NCI-H2107 treated with DMSO at 0.1 percent for 48 hours (cell line): ENCODE measurements around the gene ARID5A.

Experiments used
- DNase-seq: peaks from one replicate; lab custom pipeline; 2025; ENCODE audit not compliant: unreplicated experiment; lab: John Stamatoyannopoulos, UW

ARID5A gene

DNA sequence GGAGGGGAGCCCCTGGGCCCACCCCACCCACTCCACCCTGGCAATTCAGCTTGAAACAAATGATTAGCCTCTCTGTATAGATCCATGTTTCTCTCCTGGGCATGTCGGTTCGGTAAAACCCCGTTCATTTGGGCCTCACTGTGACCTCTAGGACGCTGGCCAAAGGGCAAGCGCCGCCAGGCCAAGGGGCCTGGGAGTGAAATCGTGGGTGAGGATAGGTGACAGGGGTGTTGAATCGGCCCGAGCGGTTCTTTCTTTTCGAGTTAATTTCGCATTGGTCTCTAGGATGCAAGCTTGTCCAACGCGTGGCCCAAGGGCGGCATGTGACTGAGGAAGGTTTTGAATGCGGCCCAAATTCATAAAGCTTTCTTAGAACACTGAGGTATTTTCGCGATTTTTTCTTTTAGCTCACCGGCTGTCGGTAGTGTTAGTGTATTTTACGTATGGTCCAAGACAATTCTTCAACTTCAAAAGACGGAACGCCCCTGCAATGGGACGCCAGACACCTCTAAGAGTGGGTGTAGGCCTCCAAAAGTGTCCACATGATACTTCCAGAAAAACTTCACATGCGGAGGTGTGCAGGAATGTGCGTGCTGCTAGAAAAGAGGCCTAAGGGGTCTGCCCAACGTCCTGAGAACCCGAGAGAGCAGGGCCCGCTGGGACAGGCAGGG, 9.8 kb upstream of the ARID5A start:
- DNase-seq = no peak

DNA sequence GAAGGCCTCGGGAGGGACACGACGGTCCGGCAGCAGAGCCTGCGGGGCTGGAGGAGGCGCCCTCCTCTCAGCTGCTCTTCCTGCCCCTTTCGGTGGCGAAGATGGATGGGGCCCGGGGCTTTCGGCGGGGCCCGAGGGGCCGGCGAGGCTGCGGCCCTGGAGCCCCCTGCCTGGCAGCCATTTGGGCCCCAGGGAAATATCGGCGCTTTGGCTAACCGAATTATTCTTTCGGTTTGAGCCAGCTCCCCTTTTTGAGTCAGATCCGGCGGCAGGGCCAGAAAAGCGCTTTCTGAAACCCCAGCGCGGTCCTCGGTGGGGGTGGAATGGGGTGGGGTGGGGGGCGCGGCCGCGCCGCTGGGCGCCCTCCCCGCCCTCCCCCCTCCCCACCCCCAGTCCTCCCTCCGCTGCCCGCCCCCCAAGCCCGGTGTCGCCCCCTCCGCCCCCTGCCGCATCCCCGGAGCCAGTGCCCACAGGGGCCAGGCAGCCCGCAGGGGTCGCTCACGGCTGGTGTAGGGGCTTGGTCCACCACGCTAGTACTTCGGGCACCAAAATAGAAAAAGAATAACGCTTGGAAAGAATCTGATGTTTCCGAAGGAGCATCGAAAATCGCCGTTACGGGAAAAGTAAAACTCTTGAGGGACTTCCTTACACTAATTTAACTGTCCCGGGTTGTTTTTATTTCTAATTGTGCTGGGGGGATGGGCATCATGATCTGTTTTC, 9.1 kb upstream of the ARID5A start:
- DNase-seq = no peak

GRCh38 chr2:96528006-96528699, 8.4 kb upstream of the ARID5A start:
- no peak for DNase-seq

GRCh38 chr2:96528700-96529375, 7.7 kb upstream of the ARID5A start:
- DNase-seq = no peak

DNA sequence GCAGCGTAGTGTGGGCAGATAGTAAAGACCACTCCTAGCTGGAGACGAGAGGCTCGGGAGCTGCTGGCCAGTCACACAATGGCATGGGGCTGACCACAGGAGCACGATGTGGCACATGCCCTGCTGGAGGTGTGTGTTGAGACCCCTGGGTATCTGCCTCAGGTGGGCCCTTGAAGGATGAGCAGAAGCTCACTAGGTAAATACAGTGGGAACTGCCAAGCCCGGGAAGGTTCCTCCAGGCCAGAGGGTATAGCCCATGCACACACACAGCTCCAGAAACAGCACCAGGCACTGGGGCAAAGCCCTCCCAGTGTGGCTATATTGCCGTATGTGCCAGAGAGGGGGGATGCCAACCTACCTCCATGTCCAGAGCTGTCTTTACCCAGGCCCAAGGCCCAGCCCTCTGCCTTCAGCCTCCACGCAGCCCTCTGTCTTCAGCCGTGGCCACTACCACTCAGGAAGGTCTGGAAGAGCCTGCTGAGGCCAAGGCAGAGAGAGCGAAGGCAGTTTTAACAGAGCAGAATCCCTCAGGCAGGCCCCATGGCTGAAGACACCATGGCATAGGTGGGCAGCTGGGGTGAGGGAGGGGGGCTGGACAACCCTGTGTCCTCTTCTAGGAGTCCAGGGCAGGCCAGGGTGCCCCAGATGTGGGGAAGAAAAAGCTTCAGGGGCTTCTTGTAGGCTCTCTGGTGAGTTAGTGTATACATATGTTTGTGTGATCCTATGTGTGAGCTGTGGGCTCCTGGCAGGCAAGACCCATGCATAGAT, 7.0 kb upstream of the ARID5A start:
- no peak for DNase-seq

- DNase-seq = no peak
Measured at GRCh38 chr2:96530144-96530430, 6.5 kb upstream of the ARID5A start.

DNA sequence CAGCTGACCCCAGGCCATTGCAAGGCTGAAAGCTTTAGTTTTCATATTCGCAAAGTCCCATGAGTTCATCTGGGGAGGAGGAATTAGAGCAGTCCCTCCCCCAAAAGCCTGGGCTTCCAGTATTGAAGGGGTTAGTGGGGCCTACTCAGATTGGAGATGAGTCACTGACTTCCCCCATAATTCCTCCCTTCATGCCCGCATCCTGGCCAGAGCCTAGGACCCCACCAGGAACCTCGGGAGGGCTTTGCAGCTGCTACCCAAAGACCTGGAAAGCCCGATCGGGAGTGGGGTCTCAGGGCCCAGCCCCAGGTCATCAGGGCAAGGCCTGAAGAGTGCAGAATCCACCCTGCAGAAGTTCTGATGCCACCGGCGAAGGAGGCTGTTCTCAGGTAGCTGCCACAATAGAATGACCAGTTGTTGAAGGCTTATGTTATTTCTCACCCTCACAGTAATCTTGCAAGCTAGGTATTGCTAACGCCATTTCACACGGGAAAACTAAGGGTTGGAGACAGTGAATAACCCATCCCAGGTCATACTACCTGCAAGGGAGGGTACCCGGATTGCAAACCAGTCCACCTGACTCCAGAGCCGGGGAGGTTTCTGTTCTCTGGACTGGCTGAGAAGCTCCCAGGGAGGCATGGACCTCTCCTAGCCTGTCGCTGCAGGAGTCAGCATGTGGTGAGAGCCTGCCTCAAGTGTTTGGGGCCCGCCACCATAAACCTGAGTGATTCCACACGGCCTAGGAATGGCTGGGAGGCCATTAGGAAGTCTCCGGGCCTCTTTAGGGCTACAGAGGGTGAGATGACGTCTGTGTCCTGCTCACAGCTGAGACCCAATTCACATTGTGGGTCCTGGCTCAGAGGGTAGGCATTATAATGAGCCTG, 5.8 kb upstream of the ARID5A start:
- no peak for DNase-seq

GRCh38 chr2:96531366-96531765, 5.2 kb upstream of the ARID5A start:
- no peak for DNase-seq

DNA sequence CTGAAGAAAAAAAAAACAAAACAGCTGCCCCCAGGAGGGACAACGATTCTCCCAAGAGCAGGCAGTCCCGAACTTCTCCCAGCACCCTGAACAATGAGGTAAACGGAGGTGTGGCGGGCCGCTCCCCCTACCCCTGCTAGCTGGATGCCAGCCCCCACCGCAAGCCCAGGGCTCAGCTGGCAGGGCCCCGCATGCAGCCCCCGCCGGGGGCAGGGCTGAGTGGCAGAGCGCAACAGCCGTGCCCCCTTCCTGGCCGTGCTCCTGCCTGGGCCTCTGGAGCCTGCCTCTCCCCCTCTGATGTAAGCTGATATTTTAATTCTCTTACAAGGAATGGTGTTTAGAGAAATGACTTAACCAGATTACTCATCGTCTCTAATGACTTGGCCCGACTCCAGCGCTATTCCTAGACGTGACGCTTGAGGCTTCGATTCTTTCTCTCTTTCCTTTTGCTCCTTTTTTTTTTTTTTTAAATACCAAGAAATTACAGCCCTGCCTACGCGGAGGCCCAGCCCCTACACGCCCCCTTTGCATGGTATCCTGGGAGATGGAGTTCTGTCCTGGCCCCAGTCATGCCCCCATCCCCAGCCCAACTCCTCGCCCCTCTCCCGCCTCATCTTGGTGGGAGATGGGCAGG, 4.6 kb upstream of the ARID5A start:
- DNase-seq = peak; percentile 95

DNA sequence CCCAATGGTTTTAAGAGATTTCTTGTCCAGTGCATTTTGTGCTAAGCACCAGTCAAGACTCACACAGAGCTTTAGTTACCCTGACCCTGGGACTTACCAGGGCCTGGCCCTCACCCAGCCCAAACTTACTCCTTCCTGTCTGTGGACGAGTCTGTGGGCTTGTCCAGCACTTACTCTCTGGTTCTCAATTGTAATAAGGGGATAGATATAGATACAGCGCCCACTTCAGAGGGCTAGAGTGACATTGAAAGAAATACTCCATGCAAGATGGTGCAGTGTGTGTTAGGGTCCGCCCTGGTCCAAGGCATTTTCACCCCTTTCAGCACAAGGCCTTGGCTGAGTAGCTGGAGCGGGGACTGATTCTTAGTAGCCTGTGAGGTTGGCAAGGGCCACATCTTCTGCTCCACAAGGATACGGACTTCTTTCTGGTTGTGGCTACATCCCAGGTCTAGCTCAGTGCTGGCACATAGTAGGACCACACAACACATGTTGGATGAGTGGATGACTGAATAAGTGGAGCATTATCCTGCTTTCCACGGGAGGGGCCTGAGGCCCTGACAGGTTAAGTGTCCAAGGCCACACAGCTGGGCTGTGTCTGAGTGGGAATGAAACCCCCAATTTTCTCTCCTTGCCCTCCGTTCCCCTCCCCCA, 3.8 kb upstream of the ARID5A start:
- no peak for DNase-seq

- DNase-seq = no peak
Measured at GRCh38 chr2:96533292-96534073, 3.1 kb upstream of the ARID5A start.

DNA sequence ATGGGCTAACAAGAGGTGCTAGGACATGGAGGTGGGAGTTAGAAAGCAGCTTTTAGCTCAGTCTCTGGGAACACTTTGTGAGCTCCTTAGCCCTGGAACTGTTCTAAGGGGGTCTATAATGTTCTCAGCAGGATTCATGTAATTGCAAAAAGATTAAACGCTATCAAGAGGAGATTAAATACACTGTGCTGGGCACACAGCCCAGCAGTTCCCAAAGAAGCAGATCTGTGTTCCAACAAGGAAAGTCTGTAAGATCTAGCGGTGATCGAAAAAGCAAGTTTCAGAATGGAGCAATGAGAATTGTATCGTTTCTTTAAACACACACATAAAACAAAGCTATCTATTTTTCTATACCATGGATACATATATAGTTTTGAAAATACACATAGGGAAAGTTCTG, 2.4 kb upstream of the ARID5A start:
- DNase-seq = no peak

DNA sequence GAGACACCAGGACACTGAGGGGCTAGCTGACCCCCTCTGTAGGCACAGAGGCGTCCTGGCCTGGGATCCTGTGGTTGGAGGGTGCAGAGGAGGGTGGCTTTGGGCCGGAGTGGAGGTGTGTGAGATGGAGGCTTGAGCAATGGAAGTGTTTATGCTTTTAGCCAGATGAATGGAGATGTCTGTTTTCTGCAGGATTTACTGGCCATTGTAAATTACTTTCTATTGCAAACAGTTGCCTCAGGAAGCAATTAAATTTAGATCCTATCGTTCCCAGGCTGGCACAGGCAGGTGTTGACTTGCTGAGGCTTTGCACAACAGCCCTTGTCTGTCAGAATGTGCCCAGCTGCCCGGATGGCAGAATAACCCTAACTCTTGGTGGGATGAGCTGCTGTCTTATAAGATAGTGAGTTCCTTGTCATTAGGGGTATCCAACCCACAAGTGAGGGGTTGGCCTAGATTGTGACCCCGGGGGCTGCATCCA, 1.8 kb upstream of the ARID5A start:
- DNase-seq = peak; percentile 70

DNA sequence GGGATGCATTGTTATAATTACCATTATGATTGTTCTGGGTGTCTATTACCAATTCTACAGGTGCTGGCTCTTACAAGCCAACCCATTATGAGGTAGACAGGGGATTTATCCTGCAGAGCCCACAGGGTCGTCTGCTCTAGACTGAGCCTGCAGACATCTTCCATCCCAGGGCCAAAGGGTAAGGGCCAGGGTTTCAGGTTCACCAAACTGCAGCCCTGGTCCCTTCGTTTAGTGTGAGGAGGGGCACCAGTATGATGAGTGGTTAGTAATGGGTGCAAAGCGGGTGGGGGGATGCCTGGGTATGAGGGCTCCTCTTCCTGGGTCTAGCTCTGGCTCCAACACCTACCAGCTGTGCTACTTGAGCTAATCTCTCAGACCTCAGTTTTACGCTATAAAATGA, 1.2 kb upstream of the ARID5A start:
- DNase-seq = no peak

- no peak for DNase-seq
Measured at GRCh38 chr2:96537066-96537733, 648 bp downstream of the ARID5A start.

GRCh38 chr2:96537734-96538486, 1.4 kb downstream of the ARID5A start:
- no peak for DNase-seq
